Measurements from ENCODE around the gene RANBP3L.

RANBP3L gene

GRCh38 chr5:36270175-36270574, 31.5 kb downstream of the RANBP3L start:
- no peak for DNase-seq (ENCODE audit: low spot score)
- Histone ChIP-seq H3K27ac (no peak overlapping the region), H3K4me3 (no peak overlapping the region)
- TF ChIP-seq CTCF (IDR thresholded peaks at IDR 0.05), result no peak

GRCh38 chr5:36269478-36269877, 32.2 kb downstream of the RANBP3L start:
- TF ChIP-seq CTCF (IDR thresholded peaks at IDR 0.05), result no peak

GRCh38 chr5:36267905-36268304, 33.8 kb downstream of the RANBP3L start:
- no peak for TF ChIP-seq CTCF (IDR thresholded peaks at IDR 0.05)

More at GRCh38 chr5:36269478-36269877, 32.2 kb downstream of the RANBP3L start:
- no peak for DNase-seq (ENCODE audit: low spot score)
- Histone ChIP-seq H3K27ac (no peak overlapping the region), H3K4me3 (no peak overlapping the region)

GRCh38 chr5:36264202-36264760, 37.4 kb downstream of the RANBP3L start:
- DNase-seq (ENCODE audit: low spot score), result no peak
- no peak overlapping the region for H3K4me3 ChIP-seq
- H3K27ac ChIP-seq, result no peak overlapping the region
- no peak for TF ChIP-seq CTCF (IDR thresholded peaks at IDR 0.05)

More at GRCh38 chr5:36267905-36268304, 33.8 kb downstream of the RANBP3L start:
- H3K4me3 ChIP-seq, result no peak overlapping the region
- no peak for DNase-seq (ENCODE audit: low spot score)
- H3K27ac ChIP-seq, result no peak overlapping the region

- Histone ChIP-seq H3K27ac (no peak overlapping the region), H3K4me3 (no peak overlapping the region)
- no peak for DNase-seq (ENCODE audit: low spot score)
- TF ChIP-seq CTCF (IDR thresholded peaks at IDR 0.05), result no peak
These were observed 40.5 kb downstream of the RANBP3L start for GRCh38 chr5:36261186-36261585.

GRCh38 chr5:36253575-36253974, 48.1 kb downstream of the RANBP3L start:
- H3K27ac ChIP-seq, result peak overlapping the region; percentile 51 to 80
- no peak for TF ChIP-seq CTCF (IDR thresholded peaks at IDR 0.05)
- H3K4me3 ChIP-seq, result no peak overlapping the region
- DNase-seq (ENCODE audit: low spot score), result no peak

GRCh38 chr5:36252722-36253365, 48.9 kb downstream of the RANBP3L start:
- no peak overlapping the region for H3K4me3 ChIP-seq
- no peak for TF ChIP-seq CTCF (IDR thresholded peaks at IDR 0.05)
- DNase-seq (ENCODE audit: low spot score), result no peak
- peak overlapping the region; percentile 51 to 80 for H3K27ac ChIP-seq

Measured in coronary artery (tissue), 2 donors.